SW 1271 (cell line): ENCODE results near the gene GPA33.

Experiments
- DNase-seq, 2 experiments: peaks; one replicate each; lab custom pipeline; 2025; lab: John Stamatoyannopoulos, UW

GPA33 gene, protein sequence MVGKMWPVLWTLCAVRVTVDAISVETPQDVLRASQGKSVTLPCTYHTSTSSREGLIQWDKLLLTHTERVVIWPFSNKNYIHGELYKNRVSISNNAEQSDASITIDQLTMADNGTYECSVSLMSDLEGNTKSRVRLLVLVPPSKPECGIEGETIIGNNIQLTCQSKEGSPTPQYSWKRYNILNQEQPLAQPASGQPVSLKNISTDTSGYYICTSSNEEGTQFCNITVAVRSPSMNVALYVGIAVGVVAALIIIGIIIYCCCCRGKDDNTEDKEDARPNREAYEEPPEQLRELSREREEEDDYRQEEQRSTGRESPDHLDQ

DNA sequence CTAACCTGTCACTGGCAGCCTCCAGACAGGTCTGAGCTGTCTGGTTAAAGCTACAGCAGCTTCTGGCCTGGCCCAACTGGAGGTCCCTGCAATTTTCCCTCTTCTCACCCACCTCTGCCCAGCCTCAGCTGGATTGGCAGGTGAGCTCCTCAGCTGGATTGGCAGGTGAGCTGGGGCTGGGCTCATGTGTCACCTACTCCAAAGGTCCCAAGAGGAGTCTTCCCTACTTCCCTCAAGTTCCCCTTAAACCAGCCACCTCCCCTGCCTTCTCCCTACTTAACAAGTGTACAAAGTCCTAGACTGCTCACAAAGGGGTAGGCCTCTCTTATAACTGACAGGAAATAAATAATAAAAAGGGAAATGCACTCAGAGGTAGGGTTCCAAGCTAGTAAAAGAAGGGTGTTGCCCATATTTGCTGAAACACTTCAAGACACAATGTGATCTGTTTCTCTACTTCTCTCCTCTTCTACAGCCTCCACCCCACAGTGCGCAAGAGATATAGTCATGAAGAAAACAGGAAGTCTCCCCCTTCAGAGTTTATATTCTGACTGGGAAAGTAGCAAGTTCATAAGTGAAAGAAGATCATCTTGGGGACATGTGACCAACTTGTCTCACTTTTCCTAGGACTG lies at the start of gene GPA33:
Gene GPA33 (minus strand): TSS at position 64 of the 629 bp plus-strand sequence. CDS start 90 bp downstream, outside the sequence.
- DNase-seq, result no peak

DNA sequence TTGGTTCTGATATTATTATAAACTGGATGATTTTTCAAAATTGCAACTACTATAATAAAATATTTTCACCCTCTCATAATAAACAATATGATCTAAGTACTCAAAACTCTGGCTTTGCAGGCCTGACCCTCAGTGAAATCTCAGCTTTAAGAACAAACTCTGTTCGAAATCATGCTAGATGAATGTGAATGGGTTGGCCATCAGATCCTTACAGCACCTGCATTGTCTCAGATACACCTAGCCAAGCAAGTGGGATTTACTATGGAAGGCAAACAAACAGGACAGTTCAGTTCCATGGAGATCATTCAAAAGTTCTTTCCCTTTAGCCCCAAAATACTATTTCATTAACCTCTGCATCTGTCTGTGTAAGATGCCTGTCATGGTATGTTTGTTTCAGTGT lies 48.5 kb upstream of the GPA33 start:
- no peak for DNase-seq

DNA sequence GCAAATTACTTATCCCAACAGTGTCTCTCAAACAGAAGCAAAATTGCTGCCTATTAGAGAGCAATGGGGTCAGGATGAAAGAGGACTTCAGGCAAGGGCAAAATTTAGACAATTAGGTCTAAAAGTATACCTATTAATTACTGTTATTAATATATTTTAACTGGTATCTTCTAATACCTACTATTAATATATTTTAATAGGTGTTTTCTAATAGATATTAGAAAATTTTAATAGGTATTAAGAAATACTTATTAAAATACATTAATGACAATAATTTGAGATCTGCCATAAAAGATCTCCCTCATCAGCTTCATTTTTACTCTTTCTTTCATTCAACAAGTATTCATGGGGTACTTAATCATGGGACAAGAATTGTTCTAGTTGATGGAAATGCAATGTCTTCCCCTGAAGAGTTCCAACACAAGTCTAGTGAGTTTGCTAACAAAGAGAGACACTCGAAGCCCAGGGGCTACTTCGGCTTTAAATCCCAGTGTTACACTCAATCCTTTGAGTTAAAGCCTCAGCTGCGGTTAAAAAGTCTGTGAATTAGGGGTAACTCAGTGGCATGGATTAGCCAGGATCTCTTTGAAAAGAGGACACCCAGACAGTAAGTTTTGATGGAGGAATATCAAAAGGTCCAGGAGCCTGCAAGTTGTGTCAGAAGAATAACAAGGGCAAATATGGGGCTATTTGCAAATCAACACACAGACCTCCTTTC lies 47.8 kb upstream of the GPA33 start:
- DNase-seq, result no peak

DNA sequence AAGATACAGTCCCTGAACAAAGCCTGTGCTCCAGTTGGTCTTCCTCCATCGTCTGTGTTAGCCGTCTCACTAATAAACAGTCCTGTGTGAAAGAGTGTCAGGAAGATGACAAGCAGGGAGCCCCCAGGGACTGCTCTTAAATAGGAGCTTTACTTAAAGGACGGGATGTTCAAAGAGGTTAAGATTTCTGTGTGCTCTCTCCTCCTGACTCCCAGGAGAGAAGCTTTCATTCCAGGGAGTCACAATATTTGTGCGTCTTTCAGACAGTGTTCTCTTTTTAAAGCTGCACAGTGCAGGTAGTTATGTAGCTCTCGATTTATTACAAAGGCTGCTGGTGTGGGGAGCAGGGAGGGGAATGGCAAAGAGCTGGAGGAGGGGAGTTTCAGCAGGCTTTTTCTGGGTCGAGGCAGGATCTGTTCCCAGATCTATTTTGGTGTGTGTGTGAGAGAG lies 47.2 kb upstream of the GPA33 start:
- DNase-seq, result no peak

DNA sequence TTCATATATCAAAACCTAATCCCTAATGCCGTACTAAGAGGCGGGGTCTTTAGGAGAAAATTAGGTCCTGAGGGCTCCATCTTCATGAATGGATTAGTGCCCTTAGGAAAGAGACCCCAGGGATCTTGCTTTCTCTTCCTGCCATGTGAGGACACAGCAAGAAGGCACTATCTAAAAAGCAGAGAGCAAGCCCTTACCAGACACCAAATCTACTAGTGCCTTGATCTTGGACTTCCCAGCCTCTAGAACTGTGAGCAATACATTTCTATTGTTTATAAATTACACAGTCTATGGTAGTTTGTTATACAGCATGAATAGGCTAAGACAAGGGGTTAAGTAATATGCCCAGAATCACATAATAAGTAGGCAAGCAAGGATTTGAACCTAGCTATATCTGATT lies 46.6 kb upstream of the GPA33 start:
- no peak for DNase-seq

DNA sequence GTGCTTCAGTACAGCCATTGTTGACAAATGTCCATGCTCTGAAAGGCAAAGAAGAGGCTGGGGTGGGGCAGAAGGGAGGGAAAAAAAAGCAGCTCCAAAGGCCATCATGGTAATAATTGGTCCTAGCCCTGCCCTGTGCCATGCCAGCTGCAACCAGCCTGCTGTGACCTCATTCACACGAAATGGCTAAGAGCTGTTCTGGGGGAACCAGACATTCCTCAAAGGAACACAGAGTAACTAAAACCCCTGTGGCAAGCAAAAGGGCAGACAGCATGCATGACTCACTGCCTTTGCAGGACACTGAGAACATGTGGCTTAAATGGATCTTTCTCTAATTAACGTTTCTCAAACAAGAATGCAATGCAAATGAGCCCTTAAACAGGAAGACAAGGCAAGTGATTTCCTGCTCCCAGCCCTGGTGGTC lies 46.0 kb upstream of the GPA33 start:
- DNase-seq, result no peak

DNA sequence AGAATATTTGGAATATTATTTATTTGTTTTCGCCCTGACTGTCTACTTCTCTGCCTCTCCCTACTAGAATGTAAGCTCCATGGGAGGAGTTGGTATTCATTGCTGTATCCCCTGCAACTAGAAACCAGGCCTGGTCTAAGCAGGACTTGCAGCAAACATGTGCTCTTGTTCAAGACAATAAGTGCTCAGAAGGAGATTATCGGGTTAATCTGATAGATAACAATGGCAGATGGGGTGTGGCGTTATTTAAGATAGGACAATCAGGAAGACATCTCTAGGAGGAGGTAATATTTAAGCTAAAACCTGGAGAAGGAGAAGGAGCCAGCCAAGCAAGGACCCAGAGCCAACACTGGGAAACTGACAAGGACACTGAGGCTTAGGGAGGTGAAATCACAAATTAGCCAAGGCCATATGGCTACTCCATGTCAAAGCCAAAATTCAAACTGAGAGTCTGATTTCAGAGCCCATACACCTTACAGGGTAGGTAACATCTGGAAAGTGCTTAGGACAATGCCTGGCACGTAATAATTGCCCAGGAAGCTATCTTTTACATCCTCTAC lies 45.2 kb upstream of the GPA33 start:
- DNase-seq, result no peak

DNA sequence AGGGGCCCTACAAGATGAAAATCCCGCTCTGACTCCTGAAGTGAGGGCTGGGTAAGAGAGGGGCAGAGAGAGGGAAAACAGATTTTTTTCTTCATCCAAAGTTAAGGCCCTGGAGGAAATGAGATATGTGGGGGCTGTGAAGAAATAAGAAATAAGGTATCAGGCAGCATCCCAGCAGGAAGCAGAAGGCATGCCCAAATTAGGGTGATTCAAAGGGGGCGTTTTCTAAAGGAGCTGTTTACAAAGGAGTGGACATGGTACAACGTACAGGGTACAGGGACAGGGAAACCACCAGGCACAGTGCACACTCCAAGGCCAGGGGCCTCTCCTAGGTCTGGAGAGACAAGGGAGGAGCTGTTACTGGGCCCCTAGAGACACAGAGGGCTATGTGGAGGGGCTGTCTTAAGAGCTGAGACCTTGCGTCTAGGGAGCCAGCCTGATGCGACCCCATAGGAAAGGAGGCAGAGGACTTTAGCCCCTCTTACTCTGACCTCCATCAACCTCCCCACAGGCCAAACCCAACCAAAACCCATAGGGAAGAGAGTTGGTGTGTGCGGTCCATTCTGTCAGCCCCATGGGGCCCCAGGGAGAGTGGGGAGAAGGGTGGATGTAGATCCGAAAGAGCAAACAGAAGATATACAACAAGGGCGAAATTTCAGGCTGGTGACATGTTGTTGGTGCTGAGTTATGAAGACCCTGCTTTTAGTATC lies 42.3 kb upstream of the GPA33 start:
- DNase-seq, result no peak

DNA sequence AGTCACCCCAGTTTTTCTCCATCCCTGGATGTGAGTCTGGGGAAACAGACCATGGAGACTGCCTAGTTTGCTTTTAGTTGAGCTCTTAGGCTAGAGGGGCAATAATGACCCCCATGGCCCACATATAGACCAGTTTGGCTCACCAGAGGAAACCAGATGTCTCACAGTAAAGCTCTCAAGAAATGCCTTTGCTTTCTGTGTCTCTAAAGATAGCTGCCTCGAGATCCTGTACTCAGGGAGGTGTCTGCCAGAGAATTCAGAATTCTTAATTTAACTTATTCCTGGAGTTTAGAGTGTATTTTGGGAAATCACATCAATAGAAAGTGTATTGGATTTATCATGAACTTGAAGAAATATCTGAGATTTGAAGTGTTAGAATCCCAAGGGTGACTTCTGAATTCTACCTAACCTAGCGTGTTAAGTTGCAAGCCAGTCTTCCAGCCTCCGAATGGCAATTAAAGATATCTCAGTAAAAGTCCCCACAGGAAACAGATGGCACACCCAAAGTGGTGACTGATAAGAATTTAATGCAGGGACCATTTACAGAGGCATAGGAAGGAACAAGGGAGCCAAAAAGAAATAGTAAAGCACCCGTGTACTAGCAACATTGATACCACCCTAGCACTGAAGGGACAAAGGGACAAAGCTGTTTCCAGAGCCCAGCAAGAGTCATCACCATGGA lies 40.8 kb upstream of the GPA33 start:
- no peak for DNase-seq

DNA sequence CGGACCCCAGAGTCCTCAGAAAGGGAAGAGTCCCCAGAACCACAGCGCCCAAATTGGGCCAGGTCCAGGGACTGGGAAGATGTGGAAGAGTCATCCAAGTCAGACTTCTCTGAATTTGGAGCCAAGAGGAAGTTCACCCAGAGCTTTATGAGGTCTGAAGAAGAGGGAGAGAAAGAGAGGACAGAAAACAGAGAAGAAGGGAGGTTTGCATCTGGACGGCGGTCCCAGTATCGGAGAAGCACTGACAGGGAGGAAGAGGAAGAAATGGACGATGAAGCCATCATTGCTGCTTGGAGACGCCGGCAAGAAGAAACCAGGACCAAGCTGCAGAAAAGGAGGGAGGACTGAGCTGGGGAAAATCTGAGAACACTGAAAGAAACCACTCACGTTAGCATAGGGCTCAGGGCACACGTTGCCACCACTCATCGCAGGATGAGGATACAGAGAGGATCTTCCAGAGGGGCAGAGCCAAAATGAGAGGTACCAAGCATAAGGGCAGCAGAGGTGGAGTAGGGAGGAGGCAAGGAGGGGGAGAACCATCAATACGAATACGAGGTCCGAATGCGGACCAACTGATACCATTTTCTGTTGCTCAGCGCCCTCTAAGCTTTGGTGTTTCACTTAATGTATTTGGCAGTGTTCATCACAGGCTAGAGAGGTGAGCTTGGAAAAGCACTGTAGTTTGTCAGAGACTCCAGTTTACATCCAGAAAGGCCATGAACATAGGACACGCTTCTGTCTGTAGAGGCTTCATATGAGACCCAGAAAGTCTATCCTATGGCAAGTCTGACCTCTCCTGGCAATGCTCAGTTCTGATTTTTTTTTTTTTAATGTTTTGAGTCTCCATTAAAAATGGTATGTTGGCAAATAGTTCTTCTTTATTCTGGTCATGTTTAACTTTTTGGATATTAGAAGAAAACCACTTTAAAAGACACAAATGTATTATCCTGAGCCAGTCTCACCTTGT lies 38.4 kb upstream of the GPA33 start:
- DNase-seq, result no peak

DNA sequence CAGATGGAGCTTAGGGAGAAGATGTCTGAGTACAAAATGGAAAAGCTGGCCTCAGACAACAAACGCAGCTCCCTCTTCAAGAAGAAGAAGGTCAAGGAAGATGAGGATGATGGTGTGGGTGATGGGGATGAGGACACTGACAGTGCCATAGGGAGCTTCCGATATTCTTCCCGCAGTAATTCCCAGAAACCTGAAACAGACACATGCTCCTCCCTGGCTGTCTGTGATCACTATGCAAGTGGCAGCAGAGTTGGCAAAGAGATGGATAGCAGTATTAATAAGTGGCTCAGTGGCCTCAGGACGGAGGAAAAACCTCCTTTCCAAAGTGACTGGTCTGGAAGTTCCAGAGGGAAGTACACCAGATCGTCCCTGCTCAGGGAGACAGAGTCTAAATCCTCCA lies 37.5 kb upstream of the GPA33 start:
- DNase-seq, result no peak

DNA sequence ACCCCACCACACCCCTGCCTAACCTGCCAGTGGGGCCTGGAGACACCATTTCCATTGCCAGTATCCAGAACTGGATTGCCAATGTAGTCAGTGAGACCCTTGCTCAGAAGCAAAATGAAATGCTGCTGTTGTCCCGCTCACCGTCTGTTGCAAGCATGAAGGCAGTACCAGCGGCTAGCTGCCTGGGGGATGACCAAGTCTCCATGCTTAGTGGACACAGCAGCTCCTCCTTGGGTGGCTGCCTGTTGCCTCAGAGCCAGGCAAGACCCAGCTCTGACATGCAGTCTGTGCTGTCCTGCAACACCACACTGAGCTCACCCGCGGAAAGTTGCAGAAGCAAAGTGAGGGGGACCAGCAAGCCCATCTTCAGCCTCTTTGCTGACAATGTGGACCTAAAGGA lies 37.1 kb upstream of the GPA33 start:
- no peak for DNase-seq

DNA sequence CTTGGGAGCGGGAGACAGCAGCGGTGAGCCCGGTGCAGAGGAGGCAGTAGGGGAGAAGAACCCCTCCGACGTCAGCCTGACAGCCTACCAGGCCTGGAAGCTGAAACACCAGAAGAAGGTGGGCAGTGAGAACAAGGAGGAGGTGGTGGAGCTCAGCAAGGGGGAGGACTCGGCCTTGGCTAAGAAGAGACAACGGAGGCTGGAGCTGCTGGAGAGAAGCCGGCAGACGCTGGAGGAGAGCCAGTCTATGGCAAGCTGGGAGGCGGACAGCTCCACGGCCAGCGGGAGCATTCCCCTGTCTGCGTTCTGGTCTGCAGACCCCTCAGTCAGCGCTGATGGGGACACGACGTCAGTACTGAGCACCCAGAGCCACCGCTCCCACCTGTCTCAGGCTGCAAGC lies 36.6 kb upstream of the GPA33 start:
- no peak for DNase-seq

DNA sequence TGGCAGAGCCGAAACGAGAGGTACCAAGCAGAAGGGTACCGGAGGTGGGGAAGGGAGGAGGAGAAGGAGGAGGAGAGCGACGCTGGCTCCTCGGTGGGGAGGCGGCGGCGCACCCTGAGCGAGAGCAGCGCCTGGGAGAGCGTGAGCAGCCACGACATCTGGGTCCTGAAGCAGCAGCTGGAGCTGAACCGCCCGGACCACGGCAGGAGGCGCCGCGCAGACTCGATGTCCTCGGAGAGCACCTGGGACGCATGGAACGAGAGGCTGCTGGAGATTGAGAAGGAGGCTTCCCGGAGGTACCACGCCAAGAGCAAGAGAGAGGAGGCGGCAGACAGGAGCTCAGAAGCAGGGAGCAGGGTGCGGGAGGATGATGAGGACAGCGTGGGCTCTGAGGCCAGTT lies 36.1 kb upstream of the GPA33 start:
- no peak for DNase-seq

DNA sequence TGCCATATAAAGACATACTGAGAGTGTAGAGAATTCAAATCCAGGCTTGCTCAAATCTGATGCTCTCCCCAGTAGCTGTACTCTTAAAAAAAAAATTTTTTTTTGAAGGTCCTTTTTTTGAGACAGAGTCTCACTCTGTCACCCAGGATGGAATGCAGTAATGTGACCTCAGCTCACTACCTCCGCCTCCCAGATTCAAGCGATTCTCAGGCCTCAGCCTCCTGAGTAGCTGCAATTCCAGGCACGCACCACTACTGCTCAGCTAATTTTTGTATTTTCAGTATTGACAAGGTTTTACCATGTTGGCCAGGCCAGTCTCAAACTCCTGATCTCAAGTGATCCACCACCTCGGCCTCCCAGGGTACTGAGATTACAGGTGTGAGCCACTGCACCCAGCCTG lies 32.4 kb upstream of the GPA33 start:
- DNase-seq, result no peak

DNA sequence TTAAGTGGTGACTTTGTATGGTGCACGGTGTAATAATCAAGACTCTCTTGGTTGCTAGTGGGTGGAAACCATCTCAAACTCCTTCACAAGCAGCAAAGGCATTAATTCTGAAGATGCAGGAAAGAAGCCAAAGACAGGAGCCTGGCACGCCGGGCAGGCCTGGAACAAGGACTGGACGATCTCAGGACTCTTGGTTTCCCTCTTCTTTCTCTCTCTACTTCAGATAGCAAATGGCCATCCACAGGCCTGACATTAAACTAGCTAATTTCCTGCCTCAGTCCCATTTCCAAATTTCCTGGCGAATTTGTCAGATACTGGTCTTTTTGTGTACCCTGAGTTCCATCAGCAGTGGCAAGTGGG lies 31.9 kb upstream of the GPA33 start:
- DNase-seq, result no peak

DNA sequence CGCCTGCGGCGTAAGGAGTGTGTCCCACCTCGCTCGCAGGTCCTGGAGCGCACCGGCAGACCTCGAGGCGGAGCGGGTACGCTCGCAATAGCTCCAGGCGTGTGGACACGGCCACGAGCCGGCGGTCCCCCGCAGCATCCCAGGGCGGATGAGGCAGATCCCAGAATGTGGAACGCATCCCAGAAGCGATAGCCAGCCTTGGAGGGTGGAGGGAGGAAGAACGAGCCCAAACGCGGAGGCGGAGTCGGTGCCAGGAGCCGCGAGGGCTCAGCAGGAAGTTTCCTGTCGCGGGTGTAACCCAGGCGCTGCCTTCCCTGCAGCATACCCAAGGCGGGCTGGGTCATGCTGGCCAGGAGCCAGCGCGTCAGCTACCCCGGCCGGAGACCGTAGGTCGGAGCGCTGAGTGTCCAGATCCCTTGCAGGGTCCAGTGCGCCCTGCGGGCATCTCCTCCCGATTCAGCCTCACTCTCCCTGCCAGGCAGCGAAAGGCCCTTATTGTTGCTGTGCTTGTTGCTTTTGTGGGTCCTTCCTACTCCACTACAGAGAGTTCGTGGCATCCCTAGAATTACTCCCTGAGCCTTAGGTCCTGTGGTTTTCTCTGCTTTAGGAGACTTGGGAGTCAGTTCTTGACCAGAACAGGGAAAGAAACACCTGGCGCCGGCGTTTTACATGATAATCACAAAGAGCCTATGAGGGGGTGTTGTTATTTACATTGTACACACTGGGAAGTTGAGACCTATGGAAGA lies 31.4 kb upstream of the GPA33 start:
- no peak for DNase-seq

DNA sequence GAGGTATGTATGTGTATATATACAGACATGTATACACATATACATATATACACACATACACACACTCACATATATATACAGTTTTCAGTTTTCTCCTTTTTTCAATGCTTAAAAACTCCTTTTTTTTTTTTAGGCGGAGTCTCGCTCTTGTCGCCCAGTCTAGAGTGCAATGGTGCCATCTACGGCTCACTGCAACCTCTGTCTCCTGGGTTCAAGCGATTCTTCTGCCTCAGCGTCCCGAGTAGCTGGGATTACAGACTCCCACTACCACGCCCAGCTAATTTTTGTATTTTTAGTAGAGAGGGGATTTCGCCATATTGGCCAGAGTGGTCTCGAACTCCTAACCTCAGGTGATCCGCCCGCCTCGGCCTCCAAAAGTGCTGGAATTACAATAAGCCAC lies 30.7 kb upstream of the GPA33 start:
- no peak for DNase-seq

DNA sequence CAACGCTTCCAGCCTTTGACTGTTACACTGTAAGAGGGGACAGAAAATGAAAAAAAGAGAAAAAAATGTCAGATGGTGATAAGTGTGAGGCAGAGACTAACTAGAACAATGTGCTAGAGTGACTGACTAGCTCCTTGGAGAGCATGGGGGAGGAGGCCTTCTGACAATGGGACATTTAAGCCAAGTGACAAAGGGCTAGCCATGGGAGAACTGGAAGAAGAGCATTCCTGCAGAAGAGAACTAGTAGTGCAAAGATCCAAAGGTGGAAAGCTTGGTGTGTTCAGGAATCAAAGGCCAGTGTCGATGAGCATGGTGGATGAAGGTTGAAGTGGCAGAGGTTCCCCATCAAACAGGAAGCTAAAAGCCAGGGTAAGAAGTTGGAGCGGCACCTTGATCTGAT lies 29.5 kb upstream of the GPA33 start:
- no peak for DNase-seq

DNA sequence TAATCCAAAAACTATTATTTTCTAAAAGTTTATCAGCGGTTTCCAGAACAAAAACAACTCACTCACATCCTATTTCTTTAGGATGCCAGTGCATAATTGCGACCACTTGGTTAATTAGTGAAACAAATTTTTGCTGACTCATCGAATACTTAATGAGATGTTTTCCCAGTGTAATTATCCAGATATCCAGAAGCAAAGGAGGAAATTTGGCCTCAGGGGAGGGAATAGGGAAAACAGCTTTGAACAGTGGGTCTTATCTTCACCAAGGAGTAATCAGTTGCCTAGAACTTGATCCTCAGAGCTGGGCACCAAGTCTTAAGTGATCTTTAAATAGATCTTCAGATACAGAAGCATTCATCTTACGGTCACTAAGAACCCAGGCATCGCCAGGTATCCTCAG lies 28.0 kb upstream of the GPA33 start:
- no peak for DNase-seq
